Erythroblast (primary cell): Measurements from ENCODE around the gene MYO1H.

Experiments used
- GATA1 ChIP-seq: IDR thresholded peaks from 2 replicates; pipeline ENCODE4 v1.6.1; 2011; ENCODE audit warnings: low read depth, mild to moderate bottlenecking, control low read depth, low read length, moderate library complexity
- POLR2A ChIP-seq: IDR thresholded peaks from 2 replicates; pipeline ENCODE4 v1.6.1; 2011; ENCODE audit warnings: mild to moderate bottlenecking, low read length

DNA sequence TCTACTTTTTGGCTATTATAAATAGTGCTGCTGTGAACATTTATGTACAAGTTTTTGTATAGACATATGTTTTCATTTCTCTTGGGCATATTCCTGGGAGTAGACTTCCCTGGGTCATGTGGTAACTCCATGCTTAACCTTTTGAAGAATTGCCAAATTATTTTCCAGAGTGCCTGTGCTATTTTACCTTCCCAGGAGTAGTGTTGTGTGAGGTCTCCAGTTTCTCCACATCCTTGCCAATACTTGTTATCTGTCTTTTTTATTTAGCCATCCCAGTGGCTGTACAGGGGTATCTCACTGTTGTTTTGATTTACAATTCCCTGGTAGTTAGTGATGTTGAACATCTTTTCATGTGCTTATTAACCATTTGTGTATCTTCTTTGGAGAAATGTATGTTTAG is 148.6 kb downstream of the MYO1H start:
- TF ChIP-seq POLR2A, result no peak
- TF ChIP-seq GATA1, result no peak
